Activated CD4-positive, alpha-beta T cell treated with anti-CD3 and anti-CD28 coated beads for 4 hours (primary cell): ENCODE results near the gene OR2AG1.

ENCODE experiments used
- DNase-seq, 2 donors: peaks; one replicate each; pipeline ENCODE4 v3.0.0-alpha.2; 2020

Gene OR2AG1

GRCh38 chr11:6782720-6783119 is at the start of gene OR2AG1:
TSS of gene OR2AG1 (plus strand) at chr11:6783020. CDS start at chr11:6785038, 2,018 bp downstream.
- no peak for DNase-seq

GRCh38 chr11:6733326-6734275 is 49.2 kb upstream of the OR2AG1 start:
- DNase-seq, result no peak

- DNase-seq, result no peak
Observed at GRCh38 chr11:6734616-6735015, 48.2 kb upstream of the OR2AG1 start.

- peak in 1 of 2 donors; percentile 26 for DNase-seq
Observed at GRCh38 chr11:6735306-6735705, 47.5 kb upstream of the OR2AG1 start.

GRCh38 chr11:6736495-6737121 is 46.2 kb upstream of the OR2AG1 start:
- no peak for DNase-seq

- DNase-seq, result peak; percentile 57 to 75
Observed at GRCh38 chr11:6737872-6738466, 44.9 kb upstream of the OR2AG1 start.

- DNase-seq, result no peak
Observed at GRCh38 chr11:6738590-6738989, 44.2 kb upstream of the OR2AG1 start.

GRCh38 chr11:6742260-6742659 is 40.6 kb upstream of the OR2AG1 start:
- DNase-seq, result no peak

GRCh38 chr11:6745018-6745417 is 37.8 kb upstream of the OR2AG1 start:
- DNase-seq, result no peak

- no peak for DNase-seq
Observed at GRCh38 chr11:6745465-6746015, 37.3 kb upstream of the OR2AG1 start.

- DNase-seq, result peak; percentile 26 to 41
Observed at GRCh38 chr11:6746086-6746618, 36.7 kb upstream of the OR2AG1 start.

GRCh38 chr11:6746626-6747025 is 36.2 kb upstream of the OR2AG1 start:
- no peak for DNase-seq

- no peak for DNase-seq
Observed at GRCh38 chr11:6747097-6747668, 35.6 kb upstream of the OR2AG1 start.

GRCh38 chr11:6755303-6755952 is 27.4 kb upstream of the OR2AG1 start:
- DNase-seq, result peak in 1 of 2 donors; percentile 49

GRCh38 chr11:6755953-6756347 is 26.9 kb upstream of the OR2AG1 start:
- DNase-seq, result no peak

GRCh38 chr11:6757373-6757967 is 25.4 kb upstream of the OR2AG1 start:
- peak; percentile 60 to 69 for DNase-seq

GRCh38 chr11:6771926-6772893 is 10.6 kb upstream of the OR2AG1 start, which contains the start of gene OR2AG2:
TSS of gene OR2AG2 (minus strand) at chr11:6771976. CDS start at chr11:6768957, 3,019 bp downstream.
- no peak for DNase-seq

- DNase-seq, result no peak
Observed at GRCh38 chr11:6778518-6778917, 4.3 kb upstream of the OR2AG1 start.

- DNase-seq, result no peak
Observed at GRCh38 chr11:6780829-6781228, 2.0 kb upstream of the OR2AG1 start.

GRCh38 chr11:6790546-6790945 is 7.7 kb downstream of the OR2AG1 start:
- DNase-seq, result no peak
